Thymus (tissue), 11 donors: ENCODE results near the gene AGPAT3. TPM values are rescaled to one million over a fixed set of nuclear protein-coding genes. Genes with fewer than 3 reads are reported as not detected.

Experiments
- DNase-seq, 9 donors: peaks; one replicate each; pipeline ENCODE4 v3.0.0-alpha.2; 2013; ENCODE audit warnings: low spot score in 9 of 9, low read depth in 6 of 9, missing footprints in 1 of 9
- H3K27ac ChIP-seq, 2 donors: one replicate each; pipeline ENCODE4 v1.5.1; 2013; ENCODE audit warnings: control low read depth in 1 of 2, low read depth in 1 of 2, low read length in 1 of 2, mild to moderate bottlenecking in 1 of 2, moderate library complexity in 1 of 2
- H3K27me3 ChIP-seq, 2 donors: one replicate each; pipeline ENCODE4 v1.5.1; 2013; ENCODE audit warnings: low read length in 1 of 2; ENCODE audit not compliant: control insufficient read depth in 2 of 2, insufficient read depth in 1 of 2
- H3K36me3 ChIP-seq, 2 donors: one replicate each; pipeline ENCODE4 v1.5.1; 2013; ENCODE audit warnings: low read length in 1 of 2, mild to moderate bottlenecking in 1 of 2, moderate library complexity in 1 of 2; ENCODE audit not compliant: control insufficient read depth in 2 of 2, insufficient read depth in 2 of 2
- H3K4me1 ChIP-seq, 2 donors: one replicate each; pipeline ENCODE4 v1.5.1; 2013; ENCODE audit warnings: low read length in 2 of 2; ENCODE audit not compliant: control insufficient read depth in 2 of 2, insufficient read depth in 2 of 2
- H3K4me3 ChIP-seq, 2 donors: one replicate each; pipeline ENCODE4 v1.5.1; 2013; ENCODE audit warnings: low read length in 2 of 2, control low read depth in 1 of 2, mild to moderate bottlenecking in 1 of 2
- H3K9me3 ChIP-seq, 2 donors: one replicate each; pipeline ENCODE4 v1.5.1; 2013; ENCODE audit warnings: low read length in 1 of 2, mild to moderate bottlenecking in 1 of 2; ENCODE audit not compliant: control insufficient read depth in 2 of 2, insufficient read depth in 1 of 2
- WGBS: extraction: QIAGEN DNeasy Blood & Tissue Kit; methylation state at CpG from one replicate; pipeline ENCODE4 v1.1.7; 2013; 5-methylcytosine and 5-hydroxymethylcytosine counted together
- polyA plus RNA-seq: library from polyadenylated mRNA; stranded (reverse); fragments of 200-250 nt; gene quantifications from one replicate; pipeline ENCODE4 v1.2.3, GENCODE V29; 2013
- total RNA-seq: library from RNA; stranded (reverse); fragments of 120-200 nt; gene quantifications from one replicate; pipeline ENCODE4 v1.2.4, GENCODE V29; 2013
- donor health status: healthy.

AGPAT3 gene
- total and polyA plus RNA-seq, 2 donors = 16.2 to 19.8 TPM

GRCh38 chr21:43902441-43902840 lies 37.4 kb downstream of the AGPAT3 start:
- no peak overlapping the region for H3K27ac ChIP-seq
- peaks cover 19 to 28% of the 10 kb centered on the region in 2 donors for H3K36me3 ChIP-seq

GRCh38 chr21:43903451-43904091 lies 38.5 kb downstream of the AGPAT3 start:
- Histone ChIP-seq H3K36me3 (peaks cover 19 to 28% of the 10 kb centered on the region in 2 donors), H3K27me3 (no peaks in the 10 kb centered on the region), H3K4me1 (peaks cover 0 to 9% of the 10 kb centered on the region in 2 donors), H3K4me3 (no peak overlapping the region), H3K27ac (no peak overlapping the region), H3K9me3 (peaks cover 0 to 11% of the 10 kb centered on the region in 2 donors)
- no peak for DNase-seq
- 94% methylated on average over 26 of the region's 26 CpGs for WGBS

More at GRCh38 chr21:43902441-43902840, 37.4 kb downstream of the AGPAT3 start:
- WGBS = 82% methylated on average over 6 of the region's 6 CpGs
- H3K4me3 ChIP-seq = no peak overlapping the region
- peaks cover 0 to 16% of the 10 kb centered on the region in 2 donors for H3K9me3 ChIP-seq
- DNase-seq = no peak
- peaks cover 0 to 9% of the 10 kb centered on the region in 2 donors for H3K4me1 ChIP-seq
- H3K27me3 ChIP-seq = no peaks in the 10 kb centered on the region

DNA sequence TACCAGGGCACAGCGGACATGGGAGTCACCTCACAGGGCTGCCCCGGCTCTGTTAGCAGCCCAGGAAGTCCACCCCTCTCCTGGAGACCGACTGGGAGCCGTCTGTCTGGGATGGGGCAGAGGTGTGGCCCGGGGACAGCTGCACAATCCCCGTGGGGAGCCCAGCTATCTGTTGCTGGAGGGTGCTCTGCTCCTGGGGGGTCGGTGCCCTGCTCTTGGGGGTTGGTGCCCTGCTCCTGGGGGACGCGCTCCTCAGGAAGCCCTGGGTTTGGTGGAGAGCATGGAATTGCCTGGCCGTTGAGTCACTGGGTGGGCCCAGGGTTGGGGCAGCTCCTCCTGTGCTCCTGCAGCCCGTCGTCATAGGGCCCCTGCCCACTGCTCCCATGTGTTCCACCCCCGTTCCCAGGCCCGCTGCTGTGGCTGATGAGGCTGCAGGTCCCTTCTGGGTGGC lies 39.3 kb downstream of the AGPAT3 start:
- H3K9me3 ChIP-seq = peaks cover 0 to 4% of the 10 kb centered on the region in 2 donors
- no peak overlapping the region for H3K4me3 ChIP-seq
- no peak for DNase-seq
- H3K27ac ChIP-seq = no peak overlapping the region
- no peaks in the 10 kb centered on the region for H3K27me3 ChIP-seq
- 97% methylated on average over 14 of the region's 14 CpGs for WGBS
- H3K4me1 ChIP-seq = peaks cover 0 to 9% of the 10 kb centered on the region in 2 donors
- peaks cover 17 to 21% of the 10 kb centered on the region in 2 donors for H3K36me3 ChIP-seq

DNA sequence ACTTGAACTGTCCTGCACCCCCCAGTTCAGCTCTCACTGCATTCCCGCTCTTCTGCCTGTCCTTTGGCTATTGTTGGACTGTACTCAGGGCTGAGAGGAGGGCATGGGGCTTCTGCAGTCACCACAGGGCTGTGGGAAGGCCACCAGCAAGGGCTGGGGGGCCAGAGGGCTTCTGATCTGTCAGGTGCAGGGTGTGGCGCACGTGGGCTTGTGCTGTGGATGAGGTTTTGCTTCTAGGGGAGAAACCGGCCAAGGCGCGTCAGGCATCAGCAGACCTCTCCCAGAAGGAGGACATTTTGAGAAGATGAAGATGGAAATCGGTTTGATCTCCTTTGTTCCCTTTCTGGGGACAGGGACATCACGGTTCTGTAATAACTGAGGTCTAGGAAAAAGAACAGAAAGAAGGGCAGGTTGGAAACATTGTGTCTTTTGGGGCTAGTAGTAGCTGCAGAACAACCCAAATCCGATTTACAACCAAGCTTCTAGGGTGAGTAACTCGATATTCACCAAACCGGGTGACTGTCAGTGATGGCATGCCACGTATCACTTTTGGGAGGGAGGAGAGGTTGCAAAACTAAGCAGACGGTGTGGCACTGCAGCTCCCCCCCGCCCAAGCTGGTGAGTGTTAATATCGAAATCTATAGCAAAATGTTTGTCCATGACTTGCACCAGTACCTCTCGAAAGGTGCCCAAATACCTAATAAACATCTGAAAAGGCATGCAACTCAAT lies 40.9 kb downstream of the AGPAT3 start:
- H3K4me1 ChIP-seq = peaks cover 0 to 17% of the 10 kb centered on the region in 2 donors
- H3K27me3 ChIP-seq = no peaks in the 10 kb centered on the region
- DNase-seq = no peak
- H3K4me3 ChIP-seq = no peak overlapping the region
- 96% methylated on average over 16 of the region's 16 CpGs for WGBS
- H3K9me3 ChIP-seq = no peaks in the 10 kb centered on the region
- H3K36me3 ChIP-seq = peaks cover 10 to 14% of the 10 kb centered on the region in 2 donors
- no peak overlapping the region for H3K27ac ChIP-seq

GRCh38 chr21:43906585-43907370 lies 41.8 kb downstream of the AGPAT3 start:
- no peak for DNase-seq
- H3K27ac ChIP-seq = no peak overlapping the region
- peaks cover 10 to 14% of the 10 kb centered on the region in 2 donors for H3K36me3 ChIP-seq
- H3K27me3 ChIP-seq = no peaks in the 10 kb centered on the region
- no peak overlapping the region for H3K4me3 ChIP-seq
- 99% methylated on average over 26 of the region's 26 CpGs for WGBS
- peaks cover 0 to 17% of the 10 kb centered on the region in 2 donors for H3K4me1 ChIP-seq
- no peaks in the 10 kb centered on the region for H3K9me3 ChIP-seq

DNA sequence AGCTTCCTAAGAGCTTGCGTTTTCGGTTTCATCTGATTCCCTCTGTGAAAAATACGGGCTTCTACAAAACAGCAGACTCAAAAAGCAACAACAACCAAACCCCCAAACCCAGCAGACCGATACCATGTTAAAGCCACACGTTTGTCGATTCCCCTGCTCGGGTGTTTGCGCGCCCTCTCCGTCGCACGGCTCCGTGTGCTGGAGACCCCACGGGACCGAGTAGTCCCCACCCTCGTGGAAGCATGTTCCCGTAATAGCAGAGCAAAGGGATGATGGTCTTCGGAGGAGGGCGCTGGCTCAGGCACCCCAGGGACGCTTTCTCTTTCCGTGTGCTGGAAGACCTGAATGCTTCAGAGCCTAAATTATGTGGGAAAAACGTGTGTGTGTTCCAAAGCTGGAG lies 42.7 kb downstream of the AGPAT3 start:
- H3K9me3 ChIP-seq = peaks cover 2 to 10% of the 10 kb centered on the region in 2 donors
- peaks cover 0 to 17% of the 10 kb centered on the region in 2 donors for H3K4me1 ChIP-seq
- H3K36me3 ChIP-seq = peaks cover 10 to 14% of the 10 kb centered on the region in 2 donors
- DNase-seq = no peak
- no peak overlapping the region for H3K4me3 ChIP-seq
- H3K27me3 ChIP-seq = no peaks in the 10 kb centered on the region
- H3K27ac ChIP-seq = no peak overlapping the region
- 92% methylated on average over 22 of the region's 22 CpGs for WGBS

- WGBS = 96% methylated on average over 8 of the region's 8 CpGs
- H3K9me3 ChIP-seq = peaks cover 3 to 12% of the 10 kb centered on the region in 2 donors
- no peak for DNase-seq
- no peak overlapping the region for H3K4me3 ChIP-seq
- no peak overlapping the region for H3K27ac ChIP-seq
- peaks cover 10 to 14% of the 10 kb centered on the region in 2 donors for H3K36me3 ChIP-seq
- peaks cover 0 to 17% of the 10 kb centered on the region in 2 donors for H3K4me1 ChIP-seq
- no peaks in the 10 kb centered on the region for H3K27me3 ChIP-seq
Measured at GRCh38 chr21:43908167-43908566, 43.1 kb downstream of the AGPAT3 start.

DNA sequence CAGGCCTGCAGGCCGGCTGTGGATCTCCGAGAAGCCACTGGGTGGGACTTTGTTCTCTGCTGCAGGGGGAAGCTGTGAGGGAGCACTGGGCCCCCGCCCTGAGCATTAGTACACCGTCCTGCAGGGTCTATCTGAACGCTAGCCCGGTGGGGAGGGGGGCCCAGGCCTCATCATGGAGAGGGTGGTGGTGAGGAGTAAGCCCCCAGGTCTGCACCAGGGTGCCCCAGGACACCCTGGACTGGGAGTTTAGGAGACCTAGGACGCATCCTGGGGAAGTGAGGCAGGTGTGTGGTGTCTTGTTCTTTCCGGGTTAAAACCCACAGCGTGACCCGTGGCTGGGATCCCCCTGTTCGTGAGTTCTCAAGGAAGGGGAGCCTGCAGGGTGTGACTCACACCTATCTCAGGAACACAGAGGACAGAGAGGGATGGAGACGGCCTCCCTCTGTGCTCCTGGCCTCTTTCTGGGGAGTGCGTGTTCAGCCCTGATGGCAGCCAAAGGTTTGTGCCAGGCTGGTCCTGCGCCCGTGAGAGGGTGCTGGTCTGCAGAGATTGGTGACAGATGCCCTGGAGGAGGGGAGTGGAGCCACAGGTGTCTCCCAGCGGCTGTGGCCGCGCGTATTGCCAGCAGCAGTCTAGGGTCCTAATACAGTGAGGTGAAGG lies 44.8 kb downstream of the AGPAT3 start:
- Histone ChIP-seq H3K27me3 (no peaks in the 10 kb centered on the region), H3K36me3 (peaks cover 7 to 12% of the 10 kb centered on the region in 2 donors), H3K9me3 (peaks cover 3 to 21% of the 10 kb centered on the region in 2 donors), H3K27ac (no peak overlapping the region), H3K4me1 (peaks cover 0 to 13% of the 10 kb centered on the region in 2 donors), H3K4me3 (no peak overlapping the region)
- no peak for DNase-seq
- 95% methylated on average over 19 of the region's 19 CpGs for WGBS
